LNCAP (cell line): Measurements from ENCODE around the gene HSPB6.
A peak's percentile ranks its signal among the peaks of the same experiment; 100 is the strongest.

Source experiments
- CTCF ChIP-seq: fragments of 450-650 bp; IDR thresholded peaks from 2 replicates; pipeline ENCODE4 v1.5.1; 2017; ENCODE audit warnings: mild to moderate bottlenecking

HSPB6 gene

GRCh38 chr19:35721374-35721773 lies 35.5 kb downstream of the HSPB6 start:
- no peak for TF ChIP-seq CTCF

GRCh38 chr19:35720648-35721047 lies 36.2 kb downstream of the HSPB6 start:
- TF ChIP-seq CTCF = no peak

- TF ChIP-seq CTCF = no peak
Measured at GRCh38 chr19:35720163-35720524, 36.7 kb downstream of the HSPB6 start.

GRCh38 chr19:35719402-35720162 lies 37.2 kb downstream of the HSPB6 start:
- TF ChIP-seq CTCF = no peak

- no peak for TF ChIP-seq CTCF
Measured at GRCh38 chr19:35718345-35719041, 38.3 kb downstream of the HSPB6 start.

GRCh38 chr19:35717665-35718344 lies 39.0 kb downstream of the HSPB6 start, which contains the start of gene KMT2B:
Gene KMT2B, plus strand, starts transcription at chr19:35718003. Its CDS starts 16 bp downstream, at chr19:35718019.
- no peak for TF ChIP-seq CTCF

- peak; percentile 94 for TF ChIP-seq CTCF
Measured at GRCh38 chr19:35716801-35717664, 39.8 kb downstream of the HSPB6 start.
